Activated CD8-positive, alpha-beta T cell treated with anti-CD3 and anti-CD28 coated beads for 36 hours (primary cell): ENCODE results near the gene CCL2. TPM values are rescaled to one million over a fixed set of nuclear protein-coding genes. Genes with fewer than 3 reads are reported as not detected.

Source experiments
- ATAC-seq: fragments of 200-7000 bp; cut with Tn5 transposase; one replicate; pipeline ENCODE4 v1.10.0; 2021; ENCODE audit warnings: mild to moderate bottlenecking, moderate library complexity
- CTCF ChIA-PET: fragments of 350-600 bp; sonication (Branson Sonifier 250); formaldehyde crosslinking; loops from one replicate; lab custom pipeline; 2021; ENCODE audit warnings: antibody characterized with exemption; lab: Charles Lee
- POLR2A ChIA-PET: fragments of 350-600 bp; sonication (Branson Sonifier 250); formaldehyde crosslinking; loops from one replicate; lab custom pipeline; 2021; ENCODE audit warnings: antibody characterized with exemption; lab: Charles Lee
- DNase-seq: peaks from one replicate; pipeline ENCODE4 v3.0.0-alpha.2; 2020
- H3K27ac Mint-ChIP-seq: one replicate; pipeline ENCODE4 v1.8.0; 2021; ENCODE audit warnings: mild to moderate bottlenecking, mixed read lengths
- H3K27me3 Mint-ChIP-seq: one replicate; pipeline ENCODE4 v1.8.0; 2021; ENCODE audit warnings: mixed read lengths
- H3K36me3 Mint-ChIP-seq: one replicate; pipeline ENCODE4 v1.8.0; 2021; ENCODE audit warnings: low read depth, mixed read lengths
- H3K4me1 Mint-ChIP-seq: one replicate; pipeline ENCODE4 v1.8.0; 2021; ENCODE audit warnings: low read depth, mixed read lengths
- H3K4me3 Mint-ChIP-seq: one replicate; pipeline ENCODE4 v1.8.0; 2021; ENCODE audit warnings: mild to moderate bottlenecking, moderate library complexity, mixed read lengths
- H3K9me3 Mint-ChIP-seq: one replicate; pipeline ENCODE4 v1.8.0; 2021; ENCODE audit warnings: mixed read lengths
- intact Hi-C: fragments of 100-400 bp; cut with micrococcal nuclease; formaldehyde crosslinking; loops from one replicate; pipeline ENCODE4 v1.10.0; 2022
- total RNA-seq, 2 experiments: library from RNA; stranded (reverse); gene quantifications; one replicate each; pipeline ENCODE4 v1.2.3, GENCODE V29; 2021
- TF ChIP-seq, protein P1 (sequence below): fragments of 200-600 bp; IDR thresholded peaks from one replicate; pipeline ENCODE4 v1.8.0; 2022; ENCODE audit warnings: antibody characterized with exemption, mild to moderate bottlenecking

Gene CCL2
- total RNA-seq = not detected

DNA sequence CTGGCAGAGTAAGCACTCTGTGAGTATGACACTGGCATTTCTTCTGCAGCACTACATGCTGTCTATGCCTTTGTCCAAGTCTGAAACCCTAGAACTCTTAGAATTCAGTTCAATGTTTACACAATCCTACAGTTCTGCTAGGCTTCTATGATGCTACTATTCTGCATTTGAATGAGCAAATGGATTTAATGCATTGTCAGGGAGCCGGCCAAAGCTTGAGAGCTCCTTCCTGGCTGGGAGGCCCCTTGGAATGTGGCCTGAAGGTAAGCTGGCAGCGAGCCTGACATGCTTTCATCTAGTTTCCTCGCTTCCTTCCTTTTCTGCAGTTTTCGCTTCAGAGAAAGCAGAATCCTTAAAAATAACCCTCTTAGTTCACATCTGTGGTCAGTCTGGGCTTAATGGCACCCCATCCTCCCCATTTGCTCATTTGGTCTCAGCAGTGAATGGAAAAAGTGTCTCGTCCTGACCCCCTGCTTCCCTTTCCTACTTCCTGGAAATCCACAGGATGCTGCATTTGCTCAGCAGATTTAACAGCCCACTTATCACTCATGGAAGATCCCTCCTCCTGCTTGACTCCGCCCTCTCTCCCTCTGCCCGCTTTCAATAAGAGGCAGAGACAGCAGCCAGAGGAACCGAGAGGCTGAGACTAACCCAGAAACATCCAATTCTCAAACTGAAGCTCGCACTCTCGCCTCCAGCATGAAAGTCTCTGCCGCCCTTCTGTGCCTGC lies at the start of gene CCL2:
TSS of gene CCL2 (plus strand) at position 635 of the 730 bp plus-strand sequence. CDS start at position 700, 65 bp downstream.
- intact Hi-C loops = no loop called here
- Mint-ChIP-seq H3K4me1 (peaks cover 3% of the 10 kb centered on the region), H3K36me3 (no peaks in the 10 kb centered on the region), H3K9me3 (no peaks in the 10 kb centered on the region), H3K27me3 (peaks cover 19% of the 10 kb centered on the region), H3K27ac (no peak within 1 kb of the TSS), H3K4me3 (no peak within 1 kb of the TSS)
- ATAC-seq (no peak), DNase-seq (no peak)
- POLR2A ChIA-PET = no interaction called here
- TF ChIP-seq, protein P1, sequence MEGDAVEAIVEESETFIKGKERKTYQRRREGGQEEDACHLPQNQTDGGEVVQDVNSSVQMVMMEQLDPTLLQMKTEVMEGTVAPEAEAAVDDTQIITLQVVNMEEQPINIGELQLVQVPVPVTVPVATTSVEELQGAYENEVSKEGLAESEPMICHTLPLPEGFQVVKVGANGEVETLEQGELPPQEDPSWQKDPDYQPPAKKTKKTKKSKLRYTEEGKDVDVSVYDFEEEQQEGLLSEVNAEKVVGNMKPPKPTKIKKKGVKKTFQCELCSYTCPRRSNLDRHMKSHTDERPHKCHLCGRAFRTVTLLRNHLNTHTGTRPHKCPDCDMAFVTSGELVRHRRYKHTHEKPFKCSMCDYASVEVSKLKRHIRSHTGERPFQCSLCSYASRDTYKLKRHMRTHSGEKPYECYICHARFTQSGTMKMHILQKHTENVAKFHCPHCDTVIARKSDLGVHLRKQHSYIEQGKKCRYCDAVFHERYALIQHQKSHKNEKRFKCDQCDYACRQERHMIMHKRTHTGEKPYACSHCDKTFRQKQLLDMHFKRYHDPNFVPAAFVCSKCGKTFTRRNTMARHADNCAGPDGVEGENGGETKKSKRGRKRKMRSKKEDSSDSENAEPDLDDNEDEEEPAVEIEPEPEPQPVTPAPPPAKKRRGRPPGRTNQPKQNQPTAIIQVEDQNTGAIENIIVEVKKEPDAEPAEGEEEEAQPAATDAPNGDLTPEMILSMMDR = no peak
- CTCF ChIA-PET = interaction anchor here (2.1 kb wide), 1 partner anchor 107 kb away, joined by 10 read pairs; no protein-coding TSS in a partner anchor

DNA sequence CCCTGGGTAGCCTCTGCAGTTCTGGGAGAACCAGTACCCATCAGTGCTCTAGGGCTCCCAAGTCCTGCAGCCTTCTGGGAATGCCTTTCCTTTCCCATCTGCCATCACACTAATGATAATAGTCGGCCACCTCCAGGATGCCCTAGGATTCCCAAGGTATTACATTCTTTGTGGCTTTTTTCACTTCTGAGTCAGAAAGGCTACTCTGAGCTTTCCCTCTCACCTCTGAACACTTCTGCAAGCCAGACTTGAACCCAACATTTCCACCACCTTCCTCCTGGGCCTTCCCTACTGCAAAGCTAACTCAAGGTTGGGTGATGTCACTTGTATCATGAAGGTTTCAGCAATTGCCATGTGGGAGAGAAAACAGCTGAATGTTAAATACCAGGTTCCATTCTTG lies 49.7 kb upstream of the CCL2 start:
- H3K27me3 Mint-ChIP-seq = peaks cover 12% of the 10 kb centered on the region
- intact Hi-C loops = no loop called here

DNA sequence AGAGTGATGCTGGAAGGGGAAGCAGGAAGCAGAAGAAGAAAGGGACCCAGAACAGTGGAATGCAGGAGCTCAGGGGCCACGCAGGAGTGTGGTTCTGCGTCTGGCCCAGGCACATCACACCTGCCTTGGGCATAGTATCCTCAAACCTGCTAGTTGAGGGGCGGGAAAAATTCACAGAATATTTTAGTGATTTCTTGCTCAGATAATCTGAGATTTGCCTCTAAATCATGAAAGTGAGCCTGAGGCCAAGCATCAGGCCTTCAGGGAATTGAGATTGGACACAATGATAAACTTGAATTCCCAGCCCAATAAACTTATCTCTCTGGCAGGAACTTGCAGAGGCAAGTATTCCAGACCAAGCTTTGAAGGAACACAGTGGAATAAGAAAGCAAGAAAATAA lies 48.5 kb upstream of the CCL2 start:
- intact Hi-C loops = no loop called here

More for the DNA sequence above, 49.7 kb upstream of the CCL2 start:
- TF ChIP-seq, protein P1 = no peak
- Mint-ChIP-seq H3K36me3 (no peaks in the 10 kb centered on the region), H3K4me1 (peaks cover 12% of the 10 kb centered on the region), H3K4me3 (no peak overlapping the region), H3K9me3 (peaks cover 1% of the 10 kb centered on the region), H3K27ac (no peak overlapping the region)
- no peak for DNase-seq
- no peak for ATAC-seq
- POLR2A ChIA-PET = no interaction called here
- CTCF ChIA-PET = interaction anchor here (1.8 kb wide), 1 partner anchor 155 kb away, joined by 12 read pairs; no protein-coding TSS in a partner anchor

DNA sequence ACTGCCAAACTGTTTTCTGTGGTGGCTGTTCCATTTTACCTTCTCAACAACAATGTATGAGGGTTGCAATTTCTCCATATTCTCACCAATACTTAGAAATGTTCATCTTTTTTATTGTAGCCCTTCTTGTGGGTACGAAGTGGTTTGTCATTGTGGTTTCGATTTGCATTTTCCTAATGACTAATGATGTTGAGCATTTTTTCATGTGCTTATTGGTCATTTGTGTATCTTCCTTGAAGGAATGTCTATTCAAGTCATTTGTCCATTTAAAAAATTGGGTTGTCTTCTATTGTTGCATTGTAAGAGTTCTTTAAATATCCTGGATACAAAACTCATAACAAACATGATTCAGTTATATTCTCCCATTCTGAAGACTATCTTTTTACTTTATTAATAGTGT lies 47.5 kb upstream of the CCL2 start:
- Mint-ChIP-seq H3K4me1 (no peaks in the 10 kb centered on the region), H3K27me3 (peaks cover 14% of the 10 kb centered on the region), H3K36me3 (no peaks in the 10 kb centered on the region), H3K4me3 (no peak overlapping the region), H3K27ac (no peak overlapping the region), H3K9me3 (peaks cover 1% of the 10 kb centered on the region)
- intact Hi-C loops = no loop called here
- TF ChIP-seq, protein P1 = no peak
- ChIA-PET POLR2A (no interaction called here), CTCF (no interaction called here)
- ATAC-seq (peak; percentile 27), DNase-seq (peak; percentile 31)

More for the DNA sequence above, 48.5 kb upstream of the CCL2 start:
- ATAC-seq = no peak
- ChIA-PET CTCF (interaction anchor here (1.8 kb wide), 1 partner anchor 154 kb away, joined by 12 read pairs; no protein-coding TSS in a partner anchor), POLR2A (interaction anchor here (0.6 kb wide), 1 partner anchor 178 kb away, joined by 4 read pairs; no protein-coding TSS in a partner anchor)
- H3K27me3 Mint-ChIP-seq = peaks cover 14% of the 10 kb centered on the region
- DNase-seq = no peak
- H3K9me3 Mint-ChIP-seq = peaks cover 1% of the 10 kb centered on the region
- TF ChIP-seq, protein P1 = no peak
- H3K27ac Mint-ChIP-seq = no peak overlapping the region
- H3K4me1 Mint-ChIP-seq = peaks cover 5% of the 10 kb centered on the region
- H3K4me3 Mint-ChIP-seq = no peak overlapping the region
- no peaks in the 10 kb centered on the region for H3K36me3 Mint-ChIP-seq

DNA sequence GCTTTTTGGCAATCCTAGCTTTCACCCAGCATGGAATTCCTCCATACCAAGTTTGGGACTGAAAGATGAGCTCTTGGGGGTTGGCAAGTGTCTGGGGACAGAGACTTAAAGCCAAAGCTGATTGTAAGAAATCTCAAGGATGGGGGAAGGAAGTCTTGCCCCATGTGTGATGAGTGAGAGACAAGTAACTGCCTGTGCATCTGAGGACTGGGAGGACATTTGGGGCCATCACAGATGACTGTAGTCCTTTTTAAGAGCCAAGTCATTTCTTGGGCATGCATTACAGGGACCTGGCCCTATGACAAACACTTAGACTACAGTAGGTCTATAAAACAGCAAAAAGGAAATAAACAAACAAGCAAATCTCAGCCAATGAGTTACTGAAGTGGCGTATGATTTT lies 36.3 kb upstream of the CCL2 start:
- ChIA-PET CTCF (interaction anchor here (1.4 to 3.3 kb wide), 2 partner anchors 18 to 143 kb away, joined by 5 to 10 read pairs; no protein-coding TSS in a partner anchor), POLR2A (no interaction called here)
- Mint-ChIP-seq H3K9me3 (peaks cover 6% of the 10 kb centered on the region), H3K27ac (no peak overlapping the region), H3K4me3 (no peak overlapping the region), H3K36me3 (no peaks in the 10 kb centered on the region), H3K27me3 (peaks cover 32% of the 10 kb centered on the region), H3K4me1 (no peaks in the 10 kb centered on the region)
- DNase-seq (no peak), ATAC-seq (no peak)
- TF ChIP-seq, protein P1 = no peak
- intact Hi-C loops = no loop called here
